Neural cell (in vitro differentiated cells): ENCODE measurements around the gene IFT20. TPM values are rescaled to one million over a fixed set of nuclear protein-coding genes. Genes with fewer than 3 reads are reported as not detected.
"Not testable (repeated sequence)": the region's sequence is repeated elsewhere in the genome, so short reads cannot be mapped to it uniquely, and the experiment has no call there.

Experiments used
- H2AFZ ChIP-seq: fragments of 200-600, 300-800 bp; sonication (generic), shearing (Covaris generic); 2 replicates; pipeline ENCODE4 v1.6.0; 2014; ENCODE audit warnings: low read depth, mild to moderate bottlenecking, antibody characterized with exemption, low read length, moderate library complexity
- H3F3A ChIP-seq: fragments of 200-600 bp; shearing (Covaris generic); 2 replicates; pipeline ENCODE4 v1.6.1; 2016; ENCODE audit warnings: mild to moderate bottlenecking, moderate library complexity, mixed read lengths, antibody characterized with exemption, low read length; ENCODE audit not compliant: insufficient read depth, poor library complexity, severe bottlenecking
- H3K27ac ChIP-seq: fragments of 200-600, 300-800 bp; sonication (generic), shearing (Covaris generic); 2 replicates; pipeline ENCODE4 v1.5.1; 2014; ENCODE audit warnings: mild to moderate bottlenecking, low read length, moderate library complexity
- H3K27me3 ChIP-seq: fragments of 300-800, 200-600 bp; sonication (generic), shearing (Covaris generic); 2 replicates; pipeline ENCODE4 v1.6.0; 2014; ENCODE audit warnings: mild to moderate bottlenecking, low read depth, low read length, moderate library complexity; ENCODE audit not compliant: insufficient read depth
- H3K36me3 ChIP-seq: fragments of 300-800, 200-600 bp; sonication (generic), shearing (Covaris generic); 2 replicates; pipeline ENCODE4 v1.5.1; 2014; ENCODE audit warnings: mild to moderate bottlenecking, antibody characterized with exemption, low read length, moderate library complexity; ENCODE audit not compliant: insufficient read depth
- H3K4me2 ChIP-seq: fragments of 300-800, 200-600 bp; sonication (generic), shearing (Covaris generic); 2 replicates; pipeline ENCODE4 v1.6.0; 2014; ENCODE audit warnings: mild to moderate bottlenecking, low read length
- H3K4me3 ChIP-seq: fragments of 300-800, 200-600 bp; sonication (generic), shearing (Covaris generic); 2 replicates; pipeline ENCODE4 v1.5.1; 2014; ENCODE audit warnings: mild to moderate bottlenecking, low read length, moderate library complexity
- H3K79me2 ChIP-seq: fragments of 200-600 bp; shearing (Covaris generic); replicated peaks from 2 replicates; pipeline ENCODE4 v1.6.0; 2014; ENCODE audit warnings: mild to moderate bottlenecking, low read length, moderate library complexity; ENCODE audit not compliant: insufficient read depth
- H3K9ac ChIP-seq: fragments of 300-800, 200-600 bp; sonication (generic), shearing (Covaris generic); 2 replicates; pipeline ENCODE4 v1.6.1; 2016; ENCODE audit warnings: mild to moderate bottlenecking, low read length, mixed read lengths
- H3K9me2 ChIP-seq: fragments of 200-600 bp; shearing (Covaris generic); 2 replicates; pipeline ENCODE4 v1.6.1; 2016; ENCODE audit warnings: mild to moderate bottlenecking, low read length, mixed read lengths; ENCODE audit not compliant: insufficient read depth
- H3K9me3 ChIP-seq: fragments of 200-600, 300-800 bp; sonication (generic), shearing (Covaris generic); 2 replicates; pipeline ENCODE4 v1.6.1; 2016; ENCODE audit warnings: mild to moderate bottlenecking, mixed run types, low read length, moderate library complexity, mixed read lengths
- H4K20me1 ChIP-seq: fragments of 200-600 bp; shearing (Covaris generic); 2 replicates; pipeline ENCODE4 v1.6.1; 2016; ENCODE audit warnings: mild to moderate bottlenecking, mixed run types; ENCODE audit not compliant: insufficient read depth
- CTCF ChIP-seq: fragments of 450-650 bp; IDR thresholded peaks from 2 replicates; pipeline ENCODE4 v1.5.1; 2014; ENCODE audit warnings: antibody characterized with exemption, mild to moderate bottlenecking, moderate library complexity; ENCODE audit not compliant: poor library complexity, severe bottlenecking
- EP300 ChIP-seq: fragments of 450-650 bp; conservative IDR thresholded peaks from 2 replicates; pipeline ENCODE4 v1.6.1; 2014; ENCODE audit warnings: antibody characterized with exemption, mild to moderate bottlenecking, moderate library complexity; ENCODE audit not compliant: poor library complexity, severe bottlenecking
- EZH2 ChIP-seq: fragments of 200-600, 300-800 bp; shearing (Covaris generic), sonication (generic); IDR thresholded peaks from 2 replicates; pipeline ENCODE4 v1.6.1; 2014; ENCODE audit warnings: antibody characterized with exemption, low read length, borderline replicate concordance, mild to moderate bottlenecking; ENCODE audit not compliant: insufficient read depth, poor library complexity, severe bottlenecking
- MXI1 ChIP-seq: fragments of 450-650 bp; conservative IDR thresholded peaks from 2 replicates; pipeline ENCODE4 v1.6.1; 2014; ENCODE audit warnings: antibody characterized with exemption, mild to moderate bottlenecking; ENCODE audit not compliant: poor library complexity, severe bottlenecking
- POLR2AphosphoS5 ChIP-seq: IDR thresholded peaks from 2 replicates; pipeline ENCODE4 v1.6.1; 2012
- RAD21 ChIP-seq: fragments of 450-650 bp; conservative IDR thresholded peaks from 2 replicates; pipeline ENCODE4 v1.6.1; 2014; ENCODE audit warnings: antibody characterized with exemption, mild to moderate bottlenecking, moderate library complexity
- SMC3 ChIP-seq: fragments of 450-650 bp; conservative IDR thresholded peaks from 2 replicates; pipeline ENCODE4 v1.6.1; 2014; ENCODE audit warnings: antibody characterized with exemption, mild to moderate bottlenecking, moderate library complexity; ENCODE audit not compliant: poor library complexity
- TAF1 ChIP-seq: IDR thresholded peaks from 2 replicates; pipeline ENCODE4 v1.6.1; 2012; ENCODE audit warnings: low read depth
- polyA plus RNA-seq: library from polyadenylated mRNA; depleted of rRNA; stranded (reverse); fragments of >200 nt; gene quantifications from 2 replicates; pipeline ENCODE4 v1.2.3, GENCODE V29; 2014
- TF ChIP-seq, protein P1 (sequence below): IDR thresholded peaks from 2 replicates; pipeline ENCODE4 v1.6.1; 2012; ENCODE audit warnings: borderline replicate concordance

Gene IFT20
- polyA plus RNA-seq, 1 donor from 2014 or later = 213 TPM

GRCh38 chr17:28340374-28340773, 5.1 kb upstream of the IFT20 start:
- H3K4me2 ChIP-seq = no peak overlapping the region
- no peak overlapping the region for H3K27ac ChIP-seq
- H3K9me3 ChIP-seq = no peaks in the 10 kb centered on the region
- peaks cover 27% of the 10 kb centered on the region for H3K79me2 ChIP-seq
- no peak overlapping the region for H3K9ac ChIP-seq
- H3K36me3 ChIP-seq = peaks cover 6% of the 10 kb centered on the region
- no peak overlapping the region for H3K4me3 ChIP-seq
- H2AFZ ChIP-seq = no peak overlapping the region
- H3K27me3 ChIP-seq = no peaks in the 10 kb centered on the region
- H3F3A ChIP-seq = no peaks in the 10 kb centered on the region
- H3K9me2 ChIP-seq = no peaks in the 10 kb centered on the region
- no peaks in the 10 kb centered on the region for H4K20me1 ChIP-seq
- TF ChIP-seq TAF1 (no peak), CTCF (no peak), MXI1 (no peak), EZH2 (no peak), SMC3 (no peak), RAD21 (no peak), POLR2AphosphoS5 (no peak), EP300 (no peak)
- TF ChIP-seq, protein P1, sequence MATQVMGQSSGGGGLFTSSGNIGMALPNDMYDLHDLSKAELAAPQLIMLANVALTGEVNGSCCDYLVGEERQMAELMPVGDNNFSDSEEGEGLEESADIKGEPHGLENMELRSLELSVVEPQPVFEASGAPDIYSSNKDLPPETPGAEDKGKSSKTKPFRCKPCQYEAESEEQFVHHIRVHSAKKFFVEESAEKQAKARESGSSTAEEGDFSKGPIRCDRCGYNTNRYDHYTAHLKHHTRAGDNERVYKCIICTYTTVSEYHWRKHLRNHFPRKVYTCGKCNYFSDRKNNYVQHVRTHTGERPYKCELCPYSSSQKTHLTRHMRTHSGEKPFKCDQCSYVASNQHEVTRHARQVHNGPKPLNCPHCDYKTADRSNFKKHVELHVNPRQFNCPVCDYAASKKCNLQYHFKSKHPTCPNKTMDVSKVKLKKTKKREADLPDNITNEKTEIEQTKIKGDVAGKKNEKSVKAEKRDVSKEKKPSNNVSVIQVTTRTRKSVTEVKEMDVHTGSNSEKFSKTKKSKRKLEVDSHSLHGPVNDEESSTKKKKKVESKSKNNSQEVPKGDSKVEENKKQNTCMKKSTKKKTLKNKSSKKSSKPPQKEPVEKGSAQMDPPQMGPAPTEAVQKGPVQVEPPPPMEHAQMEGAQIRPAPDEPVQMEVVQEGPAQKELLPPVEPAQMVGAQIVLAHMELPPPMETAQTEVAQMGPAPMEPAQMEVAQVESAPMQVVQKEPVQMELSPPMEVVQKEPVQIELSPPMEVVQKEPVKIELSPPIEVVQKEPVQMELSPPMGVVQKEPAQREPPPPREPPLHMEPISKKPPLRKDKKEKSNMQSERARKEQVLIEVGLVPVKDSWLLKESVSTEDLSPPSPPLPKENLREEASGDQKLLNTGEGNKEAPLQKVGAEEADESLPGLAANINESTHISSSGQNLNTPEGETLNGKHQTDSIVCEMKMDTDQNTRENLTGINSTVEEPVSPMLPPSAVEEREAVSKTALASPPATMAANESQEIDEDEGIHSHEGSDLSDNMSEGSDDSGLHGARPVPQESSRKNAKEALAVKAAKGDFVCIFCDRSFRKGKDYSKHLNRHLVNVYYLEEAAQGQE = no peak

DNA sequence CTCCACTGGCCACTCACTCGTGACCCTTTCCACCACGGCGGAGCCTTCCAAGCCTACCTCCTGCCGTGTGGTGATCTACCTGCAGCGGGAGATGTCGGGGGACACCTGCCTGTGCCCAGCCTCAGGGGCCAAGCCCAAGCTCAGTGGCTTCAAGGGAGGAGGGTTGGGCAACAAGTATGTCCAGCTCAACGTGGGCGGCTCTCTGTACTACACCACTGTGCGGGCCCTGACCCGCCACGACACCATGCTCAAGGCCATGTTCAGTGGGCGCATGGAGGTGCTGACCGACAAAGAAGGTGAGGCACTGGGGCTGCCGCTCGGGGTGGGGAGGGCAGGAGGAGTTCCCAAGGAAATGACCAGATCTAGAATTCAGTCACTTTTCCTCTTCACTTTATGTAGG, 4.2 kb upstream of the IFT20 start:
- H3K9me2 ChIP-seq = no peaks in the 10 kb centered on the region
- no peak for TF ChIP-seq SMC3
- H3K27me3 ChIP-seq = no peaks in the 10 kb centered on the region
- no peak overlapping the region for H3K4me3 ChIP-seq
- H3K79me2 ChIP-seq = peaks cover 30% of the 10 kb centered on the region
- H4K20me1 ChIP-seq = no peaks in the 10 kb centered on the region
- H3K36me3 ChIP-seq = peaks cover 2% of the 10 kb centered on the region
- H2AFZ ChIP-seq = no peak overlapping the region
- H3F3A ChIP-seq = no peaks in the 10 kb centered on the region
- H3K4me2 ChIP-seq = no peak overlapping the region
- no peaks in the 10 kb centered on the region for H3K9me3 ChIP-seq
- H3K9ac ChIP-seq = no peak overlapping the region
- no peak overlapping the region for H3K27ac ChIP-seq

DNA sequence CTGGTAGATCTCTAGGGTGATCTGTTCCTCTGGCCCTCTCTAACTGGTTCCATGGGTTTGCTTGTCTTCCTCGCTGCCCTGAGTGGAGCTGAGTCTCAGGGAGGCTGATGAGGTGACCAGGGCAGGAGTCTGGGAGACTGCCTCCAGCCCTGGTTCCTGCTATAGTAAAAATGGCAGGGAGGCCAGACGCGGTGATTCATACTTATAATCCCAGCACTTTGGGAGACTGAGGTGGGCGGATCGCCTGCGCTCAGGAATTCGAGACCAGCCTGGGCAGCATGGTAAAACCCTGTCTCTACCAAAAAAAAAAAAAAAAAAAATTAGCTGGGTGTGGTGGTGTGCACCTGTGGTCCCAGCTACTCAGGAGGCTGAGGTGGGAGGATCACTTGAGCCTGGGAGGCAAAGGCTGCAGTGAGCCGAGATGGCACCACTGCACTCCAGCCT, 3.5 kb upstream of the IFT20 start:
- not testable (repeated sequence) for H4K20me1 ChIP-seq, H3K9ac ChIP-seq, H3K4me3 ChIP-seq, H3K4me2 ChIP-seq, H3K9me2 ChIP-seq, H3K9me3 ChIP-seq, H3K27me3 ChIP-seq, H2AFZ ChIP-seq, H3F3A ChIP-seq, H3K27ac ChIP-seq, H3K36me3 ChIP-seq
- H3K79me2 ChIP-seq = peaks cover 37% of the 10 kb centered on the region
